Measurements from ENCODE around the gene ABCC8. TPM values are rescaled to one million over a fixed set of nuclear protein-coding genes. Genes with fewer than 3 reads are reported as not detected.

Gene ABCC8
- total RNA-seq, 1 donor from 2014 or later = not detected

GRCh38 chr11:17468122-17468521 is 8.5 kb downstream of the ABCC8 start:
- Mint-ChIP-seq H3K36me3 (ENCODE audit: low read depth) (no peaks in the 10 kb centered on the region), H3K4me1 (ENCODE audit: low read depth) (no peaks in the 10 kb centered on the region), H3K9me3 (ENCODE audit: low read depth) (no peaks in the 10 kb centered on the region), H3K4me3 (ENCODE audit: unreplicated experiment) (no peak overlapping the region), H3K27me3 (ENCODE audit: low read depth) (peaks cover 59% of the 10 kb centered on the region), H3K27ac (ENCODE audit: unreplicated experiment) (no peak overlapping the region)
- DNase-seq (ENCODE audit: low spot score) = no peak
- TF ChIP-seq, protein P1, sequence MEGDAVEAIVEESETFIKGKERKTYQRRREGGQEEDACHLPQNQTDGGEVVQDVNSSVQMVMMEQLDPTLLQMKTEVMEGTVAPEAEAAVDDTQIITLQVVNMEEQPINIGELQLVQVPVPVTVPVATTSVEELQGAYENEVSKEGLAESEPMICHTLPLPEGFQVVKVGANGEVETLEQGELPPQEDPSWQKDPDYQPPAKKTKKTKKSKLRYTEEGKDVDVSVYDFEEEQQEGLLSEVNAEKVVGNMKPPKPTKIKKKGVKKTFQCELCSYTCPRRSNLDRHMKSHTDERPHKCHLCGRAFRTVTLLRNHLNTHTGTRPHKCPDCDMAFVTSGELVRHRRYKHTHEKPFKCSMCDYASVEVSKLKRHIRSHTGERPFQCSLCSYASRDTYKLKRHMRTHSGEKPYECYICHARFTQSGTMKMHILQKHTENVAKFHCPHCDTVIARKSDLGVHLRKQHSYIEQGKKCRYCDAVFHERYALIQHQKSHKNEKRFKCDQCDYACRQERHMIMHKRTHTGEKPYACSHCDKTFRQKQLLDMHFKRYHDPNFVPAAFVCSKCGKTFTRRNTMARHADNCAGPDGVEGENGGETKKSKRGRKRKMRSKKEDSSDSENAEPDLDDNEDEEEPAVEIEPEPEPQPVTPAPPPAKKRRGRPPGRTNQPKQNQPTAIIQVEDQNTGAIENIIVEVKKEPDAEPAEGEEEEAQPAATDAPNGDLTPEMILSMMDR (IDR thresholded peaks at IDR 0.05) = no peak

- DNase-seq (ENCODE audit: low spot score) = no peak
- Mint-ChIP-seq H3K4me1 (ENCODE audit: low read depth) (no peaks in the 10 kb centered on the region), H3K9me3 (ENCODE audit: low read depth) (no peaks in the 10 kb centered on the region), H3K27ac (ENCODE audit: unreplicated experiment) (no peak overlapping the region), H3K36me3 (ENCODE audit: low read depth) (no peaks in the 10 kb centered on the region), H3K4me3 (ENCODE audit: unreplicated experiment) (no peak overlapping the region), H3K27me3 (ENCODE audit: low read depth) (peaks cover 45% of the 10 kb centered on the region)
- TF ChIP-seq, protein P1 (IDR thresholded peaks at IDR 0.05) = no peak
These were observed 13.0 kb downstream of the ABCC8 start for GRCh38 chr11:17463546-17464174.

DNA sequence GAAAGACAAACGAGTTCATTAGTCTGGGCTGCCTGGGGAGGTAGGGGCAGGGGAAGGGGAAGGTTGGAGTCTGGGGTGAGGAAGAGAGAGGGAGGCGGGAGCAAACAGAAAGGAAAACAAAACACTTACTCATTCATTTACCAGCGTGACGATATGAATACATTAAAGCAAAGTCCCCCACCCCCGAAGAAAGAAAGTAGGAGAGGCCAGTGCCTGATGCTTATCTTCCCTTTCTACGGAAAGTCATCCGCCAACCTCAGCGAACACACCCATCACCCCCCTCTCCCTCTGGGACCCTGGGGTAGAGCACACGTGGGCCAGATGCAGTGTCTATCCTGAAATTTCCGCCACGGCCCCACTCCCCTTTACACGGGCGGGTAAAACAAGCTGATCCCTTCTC is 13.7 kb downstream of the ABCC8 start:
- no peaks in the 10 kb centered on the region for H3K9me3 Mint-ChIP-seq (ENCODE audit: low read depth)
- H3K36me3 Mint-ChIP-seq (ENCODE audit: low read depth) = no peaks in the 10 kb centered on the region
- no peak overlapping the region for H3K4me3 Mint-ChIP-seq (ENCODE audit: unreplicated experiment)
- DNase-seq (ENCODE audit: low spot score) = no peak
- TF ChIP-seq, protein P1 (IDR thresholded peaks at IDR 0.05) = no peak
- H3K27ac Mint-ChIP-seq (ENCODE audit: unreplicated experiment) = no peak overlapping the region
- no peaks in the 10 kb centered on the region for H3K4me1 Mint-ChIP-seq (ENCODE audit: low read depth)
- H3K27me3 Mint-ChIP-seq (ENCODE audit: low read depth) = peaks cover 40% of the 10 kb centered on the region

- peaks cover 40% of the 10 kb centered on the region for H3K27me3 Mint-ChIP-seq (ENCODE audit: low read depth)
- TF ChIP-seq, protein P1 (IDR thresholded peaks at IDR 0.05) = no peak
- no peak overlapping the region for H3K27ac Mint-ChIP-seq (ENCODE audit: unreplicated experiment)
These were observed 16.2 kb downstream of the ABCC8 start for GRCh38 chr11:17460406-17460805.

DNA sequence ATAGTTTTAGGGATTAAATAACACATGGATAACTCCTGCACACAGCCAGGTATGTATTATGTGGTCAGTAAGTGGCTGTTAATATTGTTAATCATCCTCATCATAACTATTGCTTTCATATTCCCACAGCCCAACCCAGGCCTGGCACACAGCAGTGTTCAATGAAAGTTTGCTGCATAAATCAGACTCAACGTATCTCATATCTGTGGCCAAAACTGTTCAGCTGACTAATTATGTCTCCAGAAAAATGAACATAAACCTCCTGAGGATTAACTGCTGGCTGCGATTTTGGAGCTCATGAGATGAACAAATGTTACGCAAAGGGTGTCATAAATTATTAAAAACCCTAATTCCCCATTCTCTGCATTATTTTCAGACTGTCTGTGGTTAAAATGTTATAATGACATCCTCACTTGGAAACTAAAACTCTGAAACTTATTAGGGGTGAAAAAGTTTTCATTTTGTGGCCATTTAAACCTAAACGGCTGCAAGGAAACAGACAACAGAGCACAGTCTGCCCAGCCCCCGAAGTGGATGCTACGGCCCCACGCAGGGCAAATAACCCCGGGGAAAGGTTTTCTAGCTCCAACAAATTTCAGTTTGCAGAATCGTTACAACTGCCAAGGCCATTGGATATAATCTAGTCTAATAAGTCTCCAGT is 17.3 kb downstream of the ABCC8 start:
- TF ChIP-seq, protein P1 (IDR thresholded peaks at IDR 0.05) = no peak
- no peaks in the 10 kb centered on the region for H3K36me3 Mint-ChIP-seq (ENCODE audit: low read depth)
- no peaks in the 10 kb centered on the region for H3K4me1 Mint-ChIP-seq (ENCODE audit: low read depth)
- no peak for DNase-seq (ENCODE audit: low spot score)
- H3K4me3 Mint-ChIP-seq (ENCODE audit: unreplicated experiment) = no peak overlapping the region
- H3K27ac Mint-ChIP-seq (ENCODE audit: unreplicated experiment) = no peak overlapping the region
- H3K27me3 Mint-ChIP-seq (ENCODE audit: low read depth) = peaks cover 30% of the 10 kb centered on the region
- H3K9me3 Mint-ChIP-seq (ENCODE audit: low read depth) = no peaks in the 10 kb centered on the region

More at GRCh38 chr11:17460406-17460805, 16.2 kb downstream of the ABCC8 start:
- no peaks in the 10 kb centered on the region for H3K9me3 Mint-ChIP-seq (ENCODE audit: low read depth)
- H3K4me1 Mint-ChIP-seq (ENCODE audit: low read depth) = no peaks in the 10 kb centered on the region
- DNase-seq (ENCODE audit: low spot score) = no peak
- no peak overlapping the region for H3K4me3 Mint-ChIP-seq (ENCODE audit: unreplicated experiment)
- H3K36me3 Mint-ChIP-seq (ENCODE audit: low read depth) = no peaks in the 10 kb centered on the region
